ENCODE measurements around the gene RPAIN.

The RPAIN gene, protein sequence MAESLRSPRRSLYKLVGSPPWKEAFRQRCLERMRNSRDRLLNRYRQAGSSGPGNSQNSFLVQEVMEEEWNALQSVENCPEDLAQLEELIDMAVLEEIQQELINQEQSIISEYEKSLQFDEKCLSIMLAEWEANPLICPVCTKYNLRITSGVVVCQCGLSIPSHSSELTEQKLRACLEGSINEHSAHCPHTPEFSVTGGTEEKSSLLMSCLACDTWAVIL

DNA sequence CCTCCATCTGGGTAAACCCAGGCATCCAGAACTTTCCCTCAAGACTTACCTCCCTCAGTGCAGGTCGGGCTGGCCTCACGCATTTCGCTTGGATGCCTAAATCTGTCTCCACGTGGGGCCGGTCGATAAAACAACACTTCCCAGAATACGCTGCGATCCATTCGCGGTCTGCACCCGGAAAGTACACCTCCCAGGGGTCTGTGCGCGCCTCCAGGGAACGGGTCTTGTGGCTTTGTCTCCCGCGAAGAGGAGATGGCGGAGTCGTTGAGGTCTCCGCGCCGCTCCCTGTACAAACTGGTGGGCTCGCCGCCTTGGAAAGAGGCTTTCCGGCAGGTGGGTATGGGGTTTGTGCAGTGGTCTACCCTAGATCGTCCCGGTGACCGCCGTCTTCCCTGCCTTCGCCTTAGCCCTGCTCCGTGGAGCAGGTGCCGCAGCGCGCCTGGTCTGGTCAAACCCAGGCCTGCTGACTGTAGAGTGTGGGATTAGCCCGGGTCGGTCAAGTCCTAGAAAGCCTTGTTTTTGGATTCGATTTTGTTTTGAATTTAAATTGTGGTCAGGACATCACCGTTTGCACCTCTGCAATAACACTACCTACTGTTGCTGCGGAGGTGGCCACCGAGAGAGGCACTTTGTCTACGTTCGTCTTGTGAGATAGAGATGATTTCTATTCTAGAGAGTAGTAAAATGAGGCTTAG lies at the start of gene RPAIN:
TSS of gene RPAIN (plus strand) at position 224 of the 695 bp plus-strand sequence. CDS start at position 253, 29 bp downstream.
- DNase-seq (ENCODE audit: low read depth) = no peak
- peak within 1 kb of the TSS; percentile 92 for H3K4me3 ChIP-seq (ENCODE audit: low read depth, low read length)
- TF ChIP-seq, protein P1, sequence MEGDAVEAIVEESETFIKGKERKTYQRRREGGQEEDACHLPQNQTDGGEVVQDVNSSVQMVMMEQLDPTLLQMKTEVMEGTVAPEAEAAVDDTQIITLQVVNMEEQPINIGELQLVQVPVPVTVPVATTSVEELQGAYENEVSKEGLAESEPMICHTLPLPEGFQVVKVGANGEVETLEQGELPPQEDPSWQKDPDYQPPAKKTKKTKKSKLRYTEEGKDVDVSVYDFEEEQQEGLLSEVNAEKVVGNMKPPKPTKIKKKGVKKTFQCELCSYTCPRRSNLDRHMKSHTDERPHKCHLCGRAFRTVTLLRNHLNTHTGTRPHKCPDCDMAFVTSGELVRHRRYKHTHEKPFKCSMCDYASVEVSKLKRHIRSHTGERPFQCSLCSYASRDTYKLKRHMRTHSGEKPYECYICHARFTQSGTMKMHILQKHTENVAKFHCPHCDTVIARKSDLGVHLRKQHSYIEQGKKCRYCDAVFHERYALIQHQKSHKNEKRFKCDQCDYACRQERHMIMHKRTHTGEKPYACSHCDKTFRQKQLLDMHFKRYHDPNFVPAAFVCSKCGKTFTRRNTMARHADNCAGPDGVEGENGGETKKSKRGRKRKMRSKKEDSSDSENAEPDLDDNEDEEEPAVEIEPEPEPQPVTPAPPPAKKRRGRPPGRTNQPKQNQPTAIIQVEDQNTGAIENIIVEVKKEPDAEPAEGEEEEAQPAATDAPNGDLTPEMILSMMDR (IDR thresholded peaks at IDR 0.05; ENCODE audit: low read depth, low read length, missing control alignments) = no peak
- in situ Hi-C loops (cut with HindIII; ENCODE audit: low sequenced_read_pairs) = no loop called here

DNA sequence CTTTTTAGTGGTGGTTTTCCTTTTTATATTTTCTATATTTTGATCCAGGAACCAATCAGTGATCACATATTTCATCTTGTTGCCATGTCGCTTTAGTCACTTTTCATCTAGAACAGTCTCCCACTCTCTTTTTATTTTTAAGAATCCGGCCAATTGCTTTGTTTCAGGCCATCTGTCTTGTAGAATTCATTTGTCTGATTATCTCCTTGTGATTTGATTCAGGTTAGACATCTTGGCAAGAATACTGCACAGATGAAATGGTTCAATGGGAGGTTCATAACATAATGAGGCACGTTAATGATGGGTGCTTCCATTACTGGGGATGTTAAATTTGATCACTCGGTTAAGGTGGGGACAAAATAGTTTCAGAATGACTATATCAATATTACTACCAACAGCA lies 49.6 kb upstream of the RPAIN start:
- in situ Hi-C loops (cut with HindIII; ENCODE audit: low sequenced_read_pairs) = no loop called here
- no peak overlapping the region for H3K4me3 ChIP-seq (ENCODE audit: low read depth, low read length)
- TF ChIP-seq, protein P1 (IDR thresholded peaks at IDR 0.05; ENCODE audit: low read depth, low read length, missing control alignments) = no peak
- DNase-seq (ENCODE audit: low read depth) = no peak

DNA sequence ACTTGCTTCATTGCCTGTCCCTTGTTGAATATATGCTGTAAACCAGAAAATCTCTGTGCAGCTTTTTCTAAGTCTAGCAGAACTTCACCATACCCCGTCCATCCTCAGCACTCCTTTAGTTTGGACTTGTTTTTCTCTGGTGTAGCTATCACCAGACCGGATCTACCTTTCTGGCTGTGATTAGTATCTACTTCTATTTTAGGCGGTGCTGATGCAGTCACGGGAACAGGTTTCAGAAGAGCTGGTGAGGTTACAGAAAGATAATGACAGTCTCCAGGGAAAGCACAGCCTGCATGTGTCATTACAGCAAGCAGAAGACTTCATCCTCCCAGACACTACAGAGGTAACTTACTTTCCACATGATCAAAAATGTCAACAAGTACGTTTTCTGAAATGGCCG lies 46.9 kb upstream of the RPAIN start:
- TF ChIP-seq, protein P1 (IDR thresholded peaks at IDR 0.05; ENCODE audit: low read depth, low read length, missing control alignments) = no peak
- DNase-seq (ENCODE audit: low read depth) = no peak
- in situ Hi-C loops (cut with HindIII; ENCODE audit: low sequenced_read_pairs) = no loop called here
- no peak overlapping the region for H3K4me3 ChIP-seq (ENCODE audit: low read depth, low read length)

DNA sequence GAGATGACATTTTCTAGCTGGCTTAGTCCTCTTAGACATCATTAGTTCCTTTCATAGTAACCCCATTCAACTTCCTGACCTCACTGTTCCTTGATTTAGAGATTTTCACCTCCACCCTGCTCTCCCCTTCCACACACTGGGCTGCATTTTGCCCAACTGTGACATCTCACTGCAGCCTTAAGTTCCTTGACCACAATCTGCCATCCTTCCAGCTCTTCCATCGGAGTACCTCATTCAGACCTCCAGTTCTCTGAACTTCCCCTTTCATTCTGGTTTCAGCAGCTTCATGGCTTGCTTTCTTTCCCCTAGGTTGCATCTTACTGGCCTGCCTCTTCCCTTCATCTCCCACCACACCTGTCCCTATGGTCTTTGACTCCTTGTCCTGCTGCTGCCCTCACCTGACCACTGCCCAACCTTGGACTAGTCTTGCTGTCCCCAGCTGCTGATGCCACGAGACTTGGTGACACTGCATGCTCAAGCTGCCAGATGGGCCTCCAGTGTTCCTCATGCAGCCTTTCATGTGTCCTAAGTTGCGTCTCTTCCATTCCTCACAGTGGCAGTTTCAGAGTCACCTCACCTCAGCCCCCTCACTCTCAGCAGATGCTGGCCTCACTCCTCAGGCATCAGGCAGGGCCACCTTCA lies 41.3 kb upstream of the RPAIN start:
- TF ChIP-seq, protein P1 (IDR thresholded peaks at IDR 0.05; ENCODE audit: low read depth, low read length, missing control alignments) = no peak
- in situ Hi-C loops (cut with HindIII; ENCODE audit: low sequenced_read_pairs) = no loop called here
- H3K4me3 ChIP-seq (ENCODE audit: low read depth, low read length) = no peak overlapping the region
- no peak for DNase-seq (ENCODE audit: low read depth)

DNA sequence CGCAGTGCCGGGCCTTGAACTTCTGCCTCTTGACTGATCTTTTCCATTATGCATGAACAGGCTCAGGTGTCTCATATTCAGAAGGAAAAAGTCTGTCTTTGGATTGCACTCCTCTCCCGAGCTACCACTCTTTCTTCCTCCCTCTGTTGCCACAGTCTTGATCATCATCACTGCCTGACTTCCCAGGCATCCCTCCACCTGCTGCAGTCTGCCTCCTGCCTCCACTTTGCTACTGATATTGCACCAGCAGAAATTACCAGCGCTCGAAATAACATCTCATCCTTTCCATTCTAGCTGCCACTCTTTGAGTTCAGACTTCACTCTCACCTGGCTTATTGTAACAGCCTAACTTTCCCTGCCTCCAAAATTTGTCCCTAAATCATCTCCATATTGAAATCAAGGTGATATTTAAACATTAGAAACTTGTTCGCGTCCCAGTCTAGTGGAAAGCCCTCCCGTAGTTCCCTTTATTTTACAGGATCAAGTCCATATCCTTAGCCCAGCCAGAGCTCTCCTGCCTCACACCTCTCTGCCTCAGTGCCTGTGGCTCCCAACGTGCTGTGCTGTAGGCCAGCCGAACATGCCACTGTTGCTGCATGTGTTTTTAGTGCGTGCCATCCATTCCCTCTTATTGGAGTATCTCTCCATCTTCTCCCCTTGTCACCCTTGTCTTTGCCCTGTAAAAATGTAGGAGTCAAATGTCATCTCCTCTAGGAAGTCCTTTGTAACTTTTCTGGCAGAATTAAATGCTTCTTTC lies 40.5 kb upstream of the RPAIN start:
- no peak for DNase-seq (ENCODE audit: low read depth)
- H3K4me3 ChIP-seq (ENCODE audit: low read depth, low read length) = no peak overlapping the region
- TF ChIP-seq, protein P1 (IDR thresholded peaks at IDR 0.05; ENCODE audit: low read depth, low read length, missing control alignments) = no peak
- in situ Hi-C loops (cut with HindIII; ENCODE audit: low sequenced_read_pairs) = no loop called here

DNA sequence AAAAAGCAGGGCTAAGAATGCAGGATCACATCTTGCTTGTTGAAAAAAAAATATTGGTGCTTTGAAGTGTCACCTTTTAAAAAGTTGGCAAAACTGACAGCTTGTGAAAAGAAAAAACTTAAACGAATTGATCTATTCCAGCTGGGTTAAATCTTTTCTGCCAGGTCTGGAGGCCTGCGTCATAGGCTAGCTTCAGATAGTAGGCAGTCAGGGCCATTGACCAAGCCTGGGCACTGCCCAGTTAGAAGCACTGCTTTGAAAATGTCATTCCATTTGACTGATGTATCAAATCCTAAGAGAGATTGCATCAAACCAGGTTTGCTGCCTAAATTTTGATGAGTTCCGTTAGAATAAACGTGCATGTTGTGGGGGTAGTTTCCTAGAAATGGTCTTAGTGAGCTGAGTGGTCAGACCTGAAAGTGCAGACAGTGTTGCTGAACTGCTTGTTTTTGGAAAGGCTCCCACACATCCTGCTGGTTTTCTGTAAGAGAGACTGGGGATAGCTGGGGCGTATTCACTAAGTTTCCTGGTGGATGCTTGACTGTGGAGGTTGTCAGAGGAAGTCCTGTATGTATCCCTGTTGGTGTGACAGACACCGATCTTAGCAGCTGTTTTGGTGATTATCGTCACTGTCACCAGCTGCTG lies 39.4 kb upstream of the RPAIN start:
- TF ChIP-seq, protein P1 (IDR thresholded peaks at IDR 0.05; ENCODE audit: low read depth, low read length, missing control alignments) = no peak
- H3K4me3 ChIP-seq (ENCODE audit: low read depth, low read length) = no peak overlapping the region
- in situ Hi-C loops (cut with HindIII; ENCODE audit: low sequenced_read_pairs) = no loop called here
- no peak for DNase-seq (ENCODE audit: low read depth)
